Measurements from ENCODE around the gene PCBP2.

Gene PCBP2

DNA sequence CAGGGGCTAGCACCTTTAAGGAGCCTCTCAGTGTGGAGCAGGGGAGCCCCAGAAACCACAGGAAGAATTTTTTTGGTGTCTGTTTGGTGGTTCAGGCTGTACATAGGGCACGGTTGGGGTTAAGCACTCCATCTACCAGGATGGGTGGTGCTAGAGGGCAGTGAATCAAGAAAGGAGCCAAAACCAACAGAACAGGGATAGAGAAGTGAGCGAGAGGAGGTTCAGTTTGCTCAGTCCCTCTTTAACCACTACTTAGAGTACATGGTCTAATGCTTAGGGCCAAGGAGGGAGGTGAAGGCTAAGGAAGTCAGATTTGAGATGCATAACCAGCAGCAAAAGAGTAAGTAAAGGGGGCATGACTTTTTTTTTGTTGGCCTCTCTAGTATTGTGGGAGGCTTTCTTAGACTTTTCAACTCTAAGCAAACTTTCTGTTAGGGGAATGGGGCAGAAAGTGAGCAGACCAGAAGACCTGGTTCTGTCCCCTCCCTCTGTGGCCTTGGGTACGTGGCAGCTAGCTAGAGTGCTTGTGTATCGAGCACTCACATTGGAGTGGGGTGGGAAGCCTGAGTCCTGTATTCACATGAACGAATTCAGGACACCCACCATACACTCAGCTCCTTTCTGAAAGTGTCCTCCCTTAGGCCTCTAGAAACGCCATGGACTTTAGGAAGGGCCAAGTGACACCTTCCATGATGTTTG lies 62.0 kb downstream of the PCBP2 start:
- H3K27ac ChIP-seq = no peak overlapping the region
- TF ChIP-seq, protein P1, sequence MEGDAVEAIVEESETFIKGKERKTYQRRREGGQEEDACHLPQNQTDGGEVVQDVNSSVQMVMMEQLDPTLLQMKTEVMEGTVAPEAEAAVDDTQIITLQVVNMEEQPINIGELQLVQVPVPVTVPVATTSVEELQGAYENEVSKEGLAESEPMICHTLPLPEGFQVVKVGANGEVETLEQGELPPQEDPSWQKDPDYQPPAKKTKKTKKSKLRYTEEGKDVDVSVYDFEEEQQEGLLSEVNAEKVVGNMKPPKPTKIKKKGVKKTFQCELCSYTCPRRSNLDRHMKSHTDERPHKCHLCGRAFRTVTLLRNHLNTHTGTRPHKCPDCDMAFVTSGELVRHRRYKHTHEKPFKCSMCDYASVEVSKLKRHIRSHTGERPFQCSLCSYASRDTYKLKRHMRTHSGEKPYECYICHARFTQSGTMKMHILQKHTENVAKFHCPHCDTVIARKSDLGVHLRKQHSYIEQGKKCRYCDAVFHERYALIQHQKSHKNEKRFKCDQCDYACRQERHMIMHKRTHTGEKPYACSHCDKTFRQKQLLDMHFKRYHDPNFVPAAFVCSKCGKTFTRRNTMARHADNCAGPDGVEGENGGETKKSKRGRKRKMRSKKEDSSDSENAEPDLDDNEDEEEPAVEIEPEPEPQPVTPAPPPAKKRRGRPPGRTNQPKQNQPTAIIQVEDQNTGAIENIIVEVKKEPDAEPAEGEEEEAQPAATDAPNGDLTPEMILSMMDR (conservative IDR thresholded peaks at IDR 0.05) = no peak

DNA sequence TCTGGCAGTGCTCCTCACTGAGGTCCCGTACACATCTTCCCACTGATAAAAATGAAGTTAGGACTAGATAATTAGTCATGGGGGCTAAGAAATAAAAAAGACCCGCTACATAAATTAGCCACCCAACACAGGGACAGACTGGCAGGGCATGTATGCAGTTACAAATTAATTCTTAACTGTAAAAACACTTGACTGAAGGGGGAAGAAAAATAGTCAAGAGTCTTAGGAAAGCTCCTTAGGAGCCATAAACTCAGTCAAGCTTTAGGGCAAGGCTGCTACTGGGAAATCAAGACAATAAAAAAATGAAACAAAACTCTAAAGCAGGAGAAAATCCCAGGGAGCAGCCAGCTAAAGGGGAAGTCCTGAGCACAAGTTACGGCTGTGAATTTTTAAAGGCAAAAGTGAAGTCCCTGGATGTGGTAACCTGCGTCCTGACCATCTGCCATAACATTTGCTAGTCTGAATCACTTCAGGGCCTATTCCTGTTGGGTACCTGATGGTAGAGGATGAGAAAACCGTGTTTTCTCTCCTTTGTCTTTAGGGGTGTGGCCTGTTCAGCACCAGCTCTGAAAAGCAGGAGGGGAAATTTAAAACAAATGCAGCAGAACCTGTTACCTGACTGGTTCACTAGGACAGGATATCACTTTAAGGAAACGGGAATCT lies 62.9 kb downstream of the PCBP2 start:
- no peak overlapping the region for H3K27ac ChIP-seq
- TF ChIP-seq, protein P1 (conservative IDR thresholded peaks at IDR 0.05) = no peak

DNA sequence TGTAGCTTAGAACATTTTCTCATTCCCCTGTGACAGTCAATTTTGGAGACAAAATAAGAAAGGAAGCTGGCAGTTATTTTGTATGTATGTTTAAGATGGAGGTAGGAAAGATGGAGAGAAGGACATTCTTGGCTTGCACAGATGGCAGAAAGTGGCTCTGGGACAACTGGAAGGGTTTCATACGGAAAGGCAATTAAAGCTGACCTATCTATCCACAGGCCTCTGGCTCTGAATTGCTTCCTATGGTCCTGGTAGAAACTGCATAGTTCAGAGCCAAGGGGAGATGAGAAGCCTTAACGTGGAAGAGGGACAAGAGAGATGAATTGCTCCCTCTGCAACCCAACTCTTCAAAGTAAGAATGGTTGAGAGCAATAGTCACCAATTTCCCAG lies 63.4 kb downstream of the PCBP2 start:
- H3K27ac ChIP-seq = no peak overlapping the region
- TF ChIP-seq, protein P1 (conservative IDR thresholded peaks at IDR 0.05) = no peak

GRCh38 chr12:53516758-53517455 lies 65.0 kb downstream of the PCBP2 start:
- H3K27ac ChIP-seq = no peak overlapping the region
- TF ChIP-seq, protein P1 (conservative IDR thresholded peaks at IDR 0.05) = no peak

DNA sequence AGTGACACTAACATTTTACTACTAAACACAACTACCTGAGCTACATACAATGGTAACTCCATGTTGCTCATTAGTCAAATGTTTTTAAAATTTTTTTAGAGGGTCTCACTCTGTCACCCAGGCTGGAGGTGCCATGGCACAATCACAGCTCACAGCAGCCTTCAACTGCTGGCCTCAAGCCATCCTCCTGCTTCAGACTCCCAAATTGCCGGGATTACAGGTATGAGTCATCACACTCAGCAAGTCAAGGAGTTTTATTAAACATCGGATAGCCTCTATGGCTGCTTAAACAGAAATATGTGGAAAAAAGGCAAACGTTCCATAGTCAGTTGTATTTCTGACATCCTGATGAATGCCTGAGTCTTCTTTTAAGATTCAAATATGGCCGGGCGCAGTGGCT lies 66.5 kb downstream of the PCBP2 start:
- H3K27ac ChIP-seq = no peak overlapping the region
- TF ChIP-seq, protein P1 (conservative IDR thresholded peaks at IDR 0.05) = no peak

GRCh38 chr12:53523131-53523530 lies 71.2 kb downstream of the PCBP2 start:
- no peak overlapping the region for H3K27ac ChIP-seq
- TF ChIP-seq, protein P1 (conservative IDR thresholded peaks at IDR 0.05) = no peak

- TF ChIP-seq, protein P1 (conservative IDR thresholded peaks at IDR 0.05) = no peak
- H3K27ac ChIP-seq = no peak overlapping the region
Observed at GRCh38 chr12:53524476-53524875, 72.6 kb downstream of the PCBP2 start.
